GM12878 (cell line): ENCODE results near the gene HBA2. TPM values are rescaled to one million over a fixed set of nuclear protein-coding genes. Genes with fewer than 3 reads are reported as not detected.

Source experiments
- polyA plus RNA-seq, 11 experiments: library from polyadenylated mRNA; depleted of rRNA in 4 of 11; unstranded in 6 of 11; stranded (reverse) in 5 of 11; fragments of >200 nt; fragmentation: Nextera tagmentation in 4 of 11; fragmentation: Illumina TruSeq in 1 of 11; extraction: Ambion mirVana in 4 of 11; extraction: Trizol in 1 of 11; gene quantifications; 1 replicate in 1 of 11; 2 replicates in 10 of 11; pipeline versions ENCODE4 v1.2.1 to v1.2.3, GENCODE V29; 2011 to 2016; ENCODE audit warnings: inconsistent platforms in 2 of 11, missing spikeins in 2 of 11, low read depth in 1 of 11
- small RNA-seq: library from RNA; depleted of rRNA; stranded (forward); fragments of <200 nt; gene quantifications from one replicate; pipeline ENCODE3, GENCODE V24; 2014
- total RNA-seq, 4 experiments: library from RNA; depleted of rRNA in 3 of 4; stranded (reverse); fragments of >200 nt in 3 of 4; fragmentation: Illumina TruSeq in 1 of 4; extraction: Trizol in 1 of 4; gene quantifications; 2 replicates each; pipeline versions ENCODE4 v1.2.1 to v1.2.3, GENCODE V29; 2013 to 2021

The HBA2 gene
- total and polyA plus RNA-seq, 10 of the 15 experiments (the other 5 are each of a cell fraction or from before 2014, with no cell fraction given) = 0.30 to 0.96 (median 0.92) TPM; not detected in 7

Small RNA genes within 50 kb of the gene (small RNA-seq; reads per million reads assigned to genes)
- not detected for gene RF00019

Other genes starting within 250 kb of the HBA2 start
Only the 7 nearest of the 19 such genes appear.
- 8.4 and 9.5 TPM in 2 replicates for gene NPRL3, start 34.2 kb upstream of the HBA2 start, total RNA-seq (2014; rRNA removed)
- gene NPRL3, start 34.2 kb upstream of the HBA2 start, total RNA-seq (2014; rRNA removed; fragmentation: Illumina TruSeq; extraction: Trizol) = 5.3 and 5.5 TPM in 2 replicates
- gene NPRL3, start 34.2 kb upstream of the HBA2 start, total RNA-seq (2021) = 37.3 and 42.8 TPM in 2 replicates
- 2.3 and 5.2 TPM in 2 replicates for gene NPRL3, start 34.2 kb upstream of the HBA2 start, polyA plus RNA-seq (2011; rRNA removed)
- 7.4 and 19.5 TPM in 2 replicates for gene NPRL3, start 34.2 kb upstream of the HBA2 start, polyA plus RNA-seq (2014; fragmentation: Illumina TruSeq; extraction: Trizol)
- gene NPRL3, start 34.2 kb upstream of the HBA2 start, polyA plus RNA-seq (2014; fragmentation: Nextera tagmentation; extraction: Ambion mirVana) = 1 to 10 TPM in 1 of 2 experiments, under 1 TPM in 1; 0.93 to 1.7 TPM
- gene NPRL3, start 34.2 kb upstream of the HBA2 start, polyA plus RNA-seq (2014; rRNA removed) = 18.3 and 26.3 TPM in 2 replicates
- gene NPRL3, start 34.2 kb upstream of the HBA2 start, polyA plus RNA-seq (2016; fragmentation: Nextera tagmentation; extraction: Ambion mirVana) = 10 to 100 TPM; 21.7 to 22.6 TPM
- gene HBZ, start 20.2 kb upstream of the HBA2 start, total RNA-seq (2014; rRNA removed) = not detected in 2 replicates
- gene HBZ, start 20.2 kb upstream of the HBA2 start, total RNA-seq (2014; rRNA removed; fragmentation: Illumina TruSeq; extraction: Trizol) = not detected in 2 replicates
- 0.49 TPM in 1 of 2 replicates, not detected in the other for gene HBZ, start 20.2 kb upstream of the HBA2 start, total RNA-seq (2021)
- gene HBZ, start 20.2 kb upstream of the HBA2 start, polyA plus RNA-seq (2011; rRNA removed) = not detected in 2 replicates
- not detected in 2 replicates for gene HBZ, start 20.2 kb upstream of the HBA2 start, polyA plus RNA-seq (2014; fragmentation: Illumina TruSeq; extraction: Trizol)
- gene HBZ, start 20.2 kb upstream of the HBA2 start, polyA plus RNA-seq (2014; fragmentation: Nextera tagmentation; extraction: Ambion mirVana) = not detected
- gene HBZ, start 20.2 kb upstream of the HBA2 start, polyA plus RNA-seq (2014; rRNA removed) = not detected in 2 replicates
- gene HBZ, start 20.2 kb upstream of the HBA2 start, polyA plus RNA-seq (2016; fragmentation: Nextera tagmentation; extraction: Ambion mirVana) = not detected
- not detected in 2 replicates for gene HBM, start 6.9 kb upstream of the HBA2 start, total RNA-seq (2014; rRNA removed)
- not detected in 2 replicates for gene HBM, start 6.9 kb upstream of the HBA2 start, total RNA-seq (2014; rRNA removed; fragmentation: Illumina TruSeq; extraction: Trizol)
- not detected in 2 replicates for gene HBM, start 6.9 kb upstream of the HBA2 start, total RNA-seq (2021)
- gene HBM, start 6.9 kb upstream of the HBA2 start, polyA plus RNA-seq (2011; rRNA removed) = not detected in 2 replicates
- not detected in 2 replicates for gene HBM, start 6.9 kb upstream of the HBA2 start, polyA plus RNA-seq (2014; fragmentation: Illumina TruSeq; extraction: Trizol)
- gene HBM, start 6.9 kb upstream of the HBA2 start, polyA plus RNA-seq (2014; fragmentation: Nextera tagmentation; extraction: Ambion mirVana) = not detected
- 0.23 TPM in 1 of 2 replicates, not detected in the other for gene HBM, start 6.9 kb upstream of the HBA2 start, polyA plus RNA-seq (2014; rRNA removed)
- gene HBM, start 6.9 kb upstream of the HBA2 start, polyA plus RNA-seq (2016; fragmentation: Nextera tagmentation; extraction: Ambion mirVana) = not detected
- 0.28 TPM in 1 of 2 replicates, not detected in the other for gene HBA1, start 3.8 kb downstream of the HBA2 start, total RNA-seq (2014; rRNA removed)
- not detected in 2 replicates for gene HBA1, start 3.8 kb downstream of the HBA2 start, total RNA-seq (2014; rRNA removed; fragmentation: Illumina TruSeq; extraction: Trizol)
- 1.9 and 2.4 TPM in 2 replicates for gene HBA1, start 3.8 kb downstream of the HBA2 start, total RNA-seq (2021)
- gene HBA1, start 3.8 kb downstream of the HBA2 start, polyA plus RNA-seq (2011; rRNA removed) = 0.63 and 3.5 TPM in 2 replicates
- gene HBA1, start 3.8 kb downstream of the HBA2 start, polyA plus RNA-seq (2014; fragmentation: Illumina TruSeq; extraction: Trizol) = not detected in 2 replicates
- gene HBA1, start 3.8 kb downstream of the HBA2 start, polyA plus RNA-seq (2014; fragmentation: Nextera tagmentation; extraction: Ambion mirVana) = under 1 TPM in 1 of 2 experiments, not detected in 1; 0.33 TPM
- 0.32 and 0.83 TPM in 2 replicates for gene HBA1, start 3.8 kb downstream of the HBA2 start, polyA plus RNA-seq (2014; rRNA removed)
- gene HBA1, start 3.8 kb downstream of the HBA2 start, polyA plus RNA-seq (2016; fragmentation: Nextera tagmentation; extraction: Ambion mirVana) = not detected
- not detected in 2 replicates for gene HBQ1, start 7.6 kb downstream of the HBA2 start, total RNA-seq (2014; rRNA removed)
- not detected in 2 replicates for gene HBQ1, start 7.6 kb downstream of the HBA2 start, total RNA-seq (2014; rRNA removed; fragmentation: Illumina TruSeq; extraction: Trizol)
- not detected in 2 replicates for gene HBQ1, start 7.6 kb downstream of the HBA2 start, total RNA-seq (2021)
- not detected in 2 replicates for gene HBQ1, start 7.6 kb downstream of the HBA2 start, polyA plus RNA-seq (2011; rRNA removed)
- not detected in 2 replicates for gene HBQ1, start 7.6 kb downstream of the HBA2 start, polyA plus RNA-seq (2014; fragmentation: Illumina TruSeq; extraction: Trizol)
- not detected for gene HBQ1, start 7.6 kb downstream of the HBA2 start, polyA plus RNA-seq (2014; fragmentation: Nextera tagmentation; extraction: Ambion mirVana)
- not detected in 2 replicates for gene HBQ1, start 7.6 kb downstream of the HBA2 start, polyA plus RNA-seq (2014; rRNA removed)
- not detected for gene HBQ1, start 7.6 kb downstream of the HBA2 start, polyA plus RNA-seq (2016; fragmentation: Nextera tagmentation; extraction: Ambion mirVana)
- 40.7 and 41.4 TPM in 2 replicates for gene LUC7L, start 56.6 kb downstream of the HBA2 start, total RNA-seq (2014; rRNA removed)
- 35.9 and 40.1 TPM in 2 replicates for gene LUC7L, start 56.6 kb downstream of the HBA2 start, total RNA-seq (2014; rRNA removed; fragmentation: Illumina TruSeq; extraction: Trizol)
- gene LUC7L, start 56.6 kb downstream of the HBA2 start, total RNA-seq (2021) = 50.7 and 59.6 TPM in 2 replicates
- 47.4 and 57.4 TPM in 2 replicates for gene LUC7L, start 56.6 kb downstream of the HBA2 start, polyA plus RNA-seq (2011; rRNA removed)
- gene LUC7L, start 56.6 kb downstream of the HBA2 start, polyA plus RNA-seq (2014; fragmentation: Illumina TruSeq; extraction: Trizol) = 27.9 and 32.1 TPM in 2 replicates
- 10 to 100 TPM in 1 of 2 experiments, 1 to 10 TPM in 1; 2.3 to 10.9 TPM for gene LUC7L, start 56.6 kb downstream of the HBA2 start, polyA plus RNA-seq (2014; fragmentation: Nextera tagmentation; extraction: Ambion mirVana)
- 56.9 and 58.9 TPM in 2 replicates for gene LUC7L, start 56.6 kb downstream of the HBA2 start, polyA plus RNA-seq (2014; rRNA removed)
- 10 to 100 TPM; 52.3 to 58.9 TPM for gene LUC7L, start 56.6 kb downstream of the HBA2 start, polyA plus RNA-seq (2016; fragmentation: Nextera tagmentation; extraction: Ambion mirVana)
- 15.1 and 17.2 TPM in 2 replicates for gene FAM234A, start 61.9 kb downstream of the HBA2 start, total RNA-seq (2014; rRNA removed)
- gene FAM234A, start 61.9 kb downstream of the HBA2 start, total RNA-seq (2014; rRNA removed; fragmentation: Illumina TruSeq; extraction: Trizol) = 12.8 and 14.0 TPM in 2 replicates
- gene FAM234A, start 61.9 kb downstream of the HBA2 start, total RNA-seq (2021) = 37.2 and 41.4 TPM in 2 replicates
- gene FAM234A, start 61.9 kb downstream of the HBA2 start, polyA plus RNA-seq (2011; rRNA removed) = 3.3 and 6.5 TPM in 2 replicates
- gene FAM234A, start 61.9 kb downstream of the HBA2 start, polyA plus RNA-seq (2014; fragmentation: Illumina TruSeq; extraction: Trizol) = 11.6 and 17.3 TPM in 2 replicates
- 1 to 10 TPM; 1.6 TPM for gene FAM234A, start 61.9 kb downstream of the HBA2 start, polyA plus RNA-seq (2014; fragmentation: Nextera tagmentation; extraction: Ambion mirVana)
- gene FAM234A, start 61.9 kb downstream of the HBA2 start, polyA plus RNA-seq (2014; rRNA removed) = 28.5 and 30.5 TPM in 2 replicates
- gene FAM234A, start 61.9 kb downstream of the HBA2 start, polyA plus RNA-seq (2016; fragmentation: Nextera tagmentation; extraction: Ambion mirVana) = 10 to 100 TPM; 36.9 to 37.6 TPM